OCI-LY7 (cell line): ENCODE results near the gene FAM241A.

Source experiments
- CTCF ChIP-seq: fragments of 200-600 bp; sonication (generic); conservative IDR thresholded peaks from 2 replicates; pipeline ENCODE4 v1.5.1; 2014; ENCODE audit warnings: mild to moderate bottlenecking, antibody characterized with exemption, low read length, moderate library complexity, mixed read lengths
- EZH2phosphoT487 ChIP-seq: fragments of 200-600 bp; sonication (generic); IDR thresholded peaks from 2 replicates; pipeline ENCODE4 v1.6.1; 2018; ENCODE audit warnings: low read depth, borderline replicate concordance, mild to moderate bottlenecking, mixed run types, antibody characterized with exemption, low read length, moderate library complexity, mixed read lengths

- TF ChIP-seq EZH2phosphoT487 (no peak), CTCF (no peak)
Measured at GRCh38 chr4:112105201-112105969, 39.9 kb upstream of the FAM241A start.
